Right cardiac atrium (tissue), 5 donors: Measurements from ENCODE around the gene CORO1C. TPM values are rescaled to one million over a fixed set of nuclear protein-coding genes. Genes with fewer than 3 reads are reported as not detected.

ENCODE experiments used
- ATAC-seq, 2 donors: fragments of 200-7000 bp; cut with Tn5 transposase; one replicate each; pipeline versions ENCODE4 v1.8.0 to v1.9.1; 2020; ENCODE audit warnings: moderate library complexity in 2 of 2, mild to moderate bottlenecking in 1 of 2
- DNase-seq, 3 donors: peaks; one replicate each; pipeline ENCODE4 v3.0.0-alpha.2; 2020
- H3K27ac ChIP-seq: one replicate; pipeline ENCODE4 v1.5.1; 2013; ENCODE audit warnings: mild to moderate bottlenecking, low read length, control low read depth, moderate library complexity
- H3K27me3 ChIP-seq: one replicate; pipeline ENCODE4 v1.6.1; 2013; ENCODE audit not compliant: control insufficient read depth, insufficient read depth
- H3K4me1 ChIP-seq: one replicate; pipeline ENCODE4 v1.6.1; 2013; ENCODE audit warnings: low read length; ENCODE audit not compliant: control insufficient read depth, insufficient read depth
- H3K4me3 ChIP-seq: one replicate; pipeline ENCODE4 v1.5.1; 2013; ENCODE audit warnings: low read length, control low read depth
- H3K9me3 ChIP-seq: one replicate; pipeline ENCODE4 v1.6.1; 2013; ENCODE audit warnings: low read length; ENCODE audit not compliant: control insufficient read depth
- WGBS: extraction: QIAGEN DNeasy Blood & Tissue Kit; methylation state at CpG from one replicate; pipeline ENCODE4 v1.1.7; 2013; 5-methylcytosine and 5-hydroxymethylcytosine counted together
- intact Hi-C, 4 donors: fragments of 100-400 bp; cut with DNase I; formaldehyde crosslinking; loops; one replicate each; pipeline versions ENCODE4 v1.11.0 to v1.14.0; 2022 to 2023
- polyA plus RNA-seq: library from polyadenylated mRNA; stranded (reverse); fragments of 200-250 nt; gene quantifications from one replicate; pipeline ENCODE4 v1.2.3, GENCODE V29; 2013
- total RNA-seq, 4 donors: library from RNA; stranded (reverse); fragmentation: NEBNext Ultra II Directional; extraction: Animal tissue kit (Norgen Biotek cat#: 25700); gene quantifications; one replicate each; pipeline ENCODE4 v1.2.1, GENCODE V29; 2021
- donor health status: healthy with polysubstance abuse.
- donor health status: DM: no; HTN: yes; CAD: no.
- donor health status: DM: no; HTN: no; CAD: no.
- donor health status: DM: no; HTN: yes; CAD: no; lungs with severe emphysema.
- donor health status: DM: yes; HTN: yes; CAD: no.

The CORO1C gene
- total and polyA plus RNA-seq, 5 donors: 24.8 to 122 (median 85.5) TPM

- Histone ChIP-seq H3K4me1 (no peaks in the 10 kb centered on the region), H3K9me3 (no peaks in the 10 kb centered on the region), H3K4me3 (peak overlapping the region; percentile 15), H3K27ac (peak overlapping the region; percentile 93), H3K27me3 (no peaks in the 10 kb centered on the region)
- no peak for DNase-seq
- intact Hi-C loops: loop anchor here in 2 of 4 donors (5.0 to 10.0 kb wide), 2 partner anchors 55 to 58 kb away; no protein-coding TSS in a partner anchor
- no peak for ATAC-seq
- WGBS: 64% methylated on average over 13 of the region's 13 CpGs
These were observed 1.3 kb upstream of the CORO1C start for GRCh38 chr12:108732489-108733229.

- 1% methylated on average over 34 of the region's 34 CpGs for WGBS
- Histone ChIP-seq H3K4me1 (no peaks in the 10 kb centered on the region), H3K4me3 (peak overlapping the region; percentile 80), H3K27me3 (no peaks in the 10 kb centered on the region), H3K27ac (peak overlapping the region; percentile 93), H3K9me3 (no peaks in the 10 kb centered on the region)
- DNase-seq (peak; percentile 99 to 100 (median 100)), ATAC-seq (peak; percentile 91)
- intact Hi-C loops: loop anchor here in 2 of 4 donors (5.0 to 10.0 kb wide), 2 partner anchors 55 to 57 kb away; no protein-coding TSS in a partner anchor
These were observed 646 bp upstream of the CORO1C start for GRCh38 chr12:108731866-108732461.

DNA sequence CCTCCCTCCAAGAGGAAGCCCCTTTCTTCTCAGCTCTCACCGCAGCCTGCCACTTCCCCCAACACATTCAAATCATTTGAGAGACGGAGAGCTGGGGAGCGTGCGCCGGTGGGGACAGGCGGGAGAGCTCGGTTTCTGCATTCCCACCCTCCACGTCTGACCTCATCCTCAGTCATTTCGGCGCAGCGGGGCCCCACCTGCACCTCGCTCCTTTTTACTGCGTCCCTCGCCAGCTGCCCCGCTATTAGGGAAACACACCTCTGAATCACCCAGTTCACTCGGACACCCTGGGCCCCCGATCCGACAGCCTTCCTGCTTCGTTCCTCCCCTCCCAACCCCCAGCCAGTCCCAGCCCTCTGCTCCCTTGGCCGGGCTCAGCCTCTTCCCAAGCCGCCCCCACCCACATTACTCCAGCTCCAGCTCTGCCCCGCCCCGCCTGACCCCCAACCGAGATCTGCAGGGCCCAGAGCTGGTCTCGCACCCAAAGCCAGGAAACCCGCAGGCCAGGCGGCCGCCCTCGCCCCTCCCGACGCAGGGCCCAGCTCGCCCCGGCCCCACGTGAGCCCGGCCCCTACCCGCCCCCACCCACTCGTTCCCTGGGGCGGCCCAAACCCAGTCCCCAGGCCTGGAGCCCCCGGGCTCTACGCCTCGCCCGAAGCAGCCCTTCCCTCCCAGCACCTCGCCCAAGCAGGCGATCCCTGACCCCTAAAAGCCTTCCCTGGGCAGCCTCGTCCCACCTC, 783 bp downstream of the CORO1C start:
- intact Hi-C loops: loop anchor here in 2 of 4 donors (5.0 to 10.0 kb wide), 2 partner anchors 56 to 57 kb away; no protein-coding TSS in a partner anchor
- DNase-seq (peak; percentile 77 to 86 (median 86)), ATAC-seq (peak; percentile 11 to 30)
- Histone ChIP-seq H3K4me3 (peak overlapping the region; percentile 80), H3K4me1 (peaks cover 3% of the 10 kb centered on the region), H3K27me3 (no peaks in the 10 kb centered on the region), H3K27ac (peak overlapping the region; percentile 83), H3K9me3 (no peaks in the 10 kb centered on the region)
- WGBS: under 1% methylated on average over 45 of the region's 45 CpGs

DNA sequence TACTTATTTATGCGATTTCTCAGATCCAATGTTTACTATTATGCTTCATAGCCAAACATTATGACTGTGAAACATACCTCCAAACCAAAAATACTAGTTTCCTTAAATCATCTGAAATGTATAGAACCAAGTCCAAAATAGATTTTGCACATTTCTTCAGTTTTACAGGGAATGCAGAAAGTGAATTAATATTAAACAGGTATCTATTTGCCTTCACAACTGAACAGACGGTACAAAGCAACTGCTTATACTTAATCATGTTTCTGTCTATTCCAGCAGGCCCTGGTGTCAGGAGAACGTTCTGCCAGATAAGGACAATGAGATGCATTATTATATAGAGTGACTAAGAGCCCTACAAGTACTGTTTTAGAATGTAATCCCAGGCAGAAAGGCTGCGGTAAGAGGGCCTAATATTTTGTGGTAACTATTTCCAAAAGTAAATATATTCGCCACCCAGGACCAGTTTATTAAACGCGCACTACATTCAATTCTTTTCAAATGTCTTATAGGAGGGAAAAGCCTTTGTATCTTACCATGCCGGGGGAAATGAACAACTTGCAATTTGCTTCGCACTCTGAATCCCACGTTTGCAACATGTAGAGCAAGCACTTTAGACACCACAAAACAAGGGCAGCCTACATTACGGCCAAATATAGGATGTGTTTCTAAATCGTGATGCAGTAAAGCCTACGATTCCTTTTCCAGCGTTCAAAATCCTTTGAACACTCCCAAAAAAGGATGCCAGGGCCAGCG, 1.5 kb downstream of the CORO1C start:
- Histone ChIP-seq H3K4me1 (peaks cover 5% of the 10 kb centered on the region), H3K27me3 (no peaks in the 10 kb centered on the region), H3K27ac (peak overlapping the region; percentile 83), H3K4me3 (peak overlapping the region; percentile 80), H3K9me3 (no peaks in the 10 kb centered on the region)
- ATAC-seq (no peak), DNase-seq (no peak)
- intact Hi-C loops: loop anchor here (2.0 to 10.0 kb wide), 5 partner anchors 37 to 62 kb away; no protein-coding TSS in a partner anchor
- WGBS: 7% methylated on average over 15 of the region's 15 CpGs

- H3K27ac ChIP-seq: no peak overlapping the region
- ATAC-seq (no peak), DNase-seq (no peak)
- WGBS: 32% methylated on average over 9 of the region's 9 CpGs
- H3K9me3 ChIP-seq: no peaks in the 10 kb centered on the region
- intact Hi-C loops: loop anchor here in 2 of 4 donors (2.0 to 5.0 kb wide), 3 partner anchors 37 to 62 kb away; no protein-coding TSS in a partner anchor
- peak overlapping the region; percentile 80 for H3K4me3 ChIP-seq
- no peaks in the 10 kb centered on the region for H3K27me3 ChIP-seq
- H3K4me1 ChIP-seq: peaks cover 5% of the 10 kb centered on the region
These were observed 2.3 kb downstream of the CORO1C start for GRCh38 chr12:108728820-108729611.

GRCh38 chr12:108727868-108728735, 3.2 kb downstream of the CORO1C start:
- Histone ChIP-seq H3K4me1 (peaks cover 9% of the 10 kb centered on the region), H3K27ac (no peak overlapping the region), H3K4me3 (no peak overlapping the region), H3K27me3 (no peaks in the 10 kb centered on the region), H3K9me3 (no peaks in the 10 kb centered on the region)
- intact Hi-C loops: loop anchor here in 2 of 4 donors (2.0 to 5.0 kb wide), 3 partner anchors 36 to 61 kb away; no protein-coding TSS in a partner anchor
- no peak for DNase-seq
- WGBS: 65% methylated on average over 7 of the region's 7 CpGs
- ATAC-seq: no peak

GRCh38 chr12:108727161-108727560, 4.2 kb downstream of the CORO1C start:
- no peak for ATAC-seq
- Histone ChIP-seq H3K4me1 (peaks cover 9% of the 10 kb centered on the region), H3K27ac (no peak overlapping the region), H3K27me3 (no peaks in the 10 kb centered on the region), H3K9me3 (no peaks in the 10 kb centered on the region), H3K4me3 (no peak overlapping the region)
- DNase-seq: no peak
- intact Hi-C loops: loop anchor here in 1 of 4 donors (5.0 kb wide), 2 partner anchors 35 to 60 kb away; no protein-coding TSS in a partner anchor
- WGBS: 86% methylated on average over 1 of the region's 1 CpG

DNA sequence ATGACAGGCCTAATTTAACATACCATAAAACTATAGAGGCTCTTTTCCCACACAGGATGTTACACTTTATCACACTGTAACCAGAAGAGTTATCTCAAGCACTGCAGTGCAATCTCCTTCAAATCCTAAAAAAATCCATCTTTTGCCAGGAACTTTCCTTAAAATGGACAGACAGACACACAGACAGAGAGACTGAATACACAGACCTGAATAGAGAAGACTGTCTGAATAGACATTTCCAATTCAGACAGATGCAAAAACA, 6.5 kb downstream of the CORO1C start:
- Histone ChIP-seq H3K9me3 (no peaks in the 10 kb centered on the region), H3K27me3 (no peaks in the 10 kb centered on the region), H3K4me1 (peaks cover 12% of the 10 kb centered on the region), H3K4me3 (no peak overlapping the region), H3K27ac (no peak overlapping the region)
- ATAC-seq: no peak
- intact Hi-C loops: loop anchor here in 1 of 4 donors (5.0 kb wide), 2 partner anchors 33 to 58 kb away; no protein-coding TSS in a partner anchor
- DNase-seq: no peak

GRCh38 chr12:108724054-108724889, 7.0 kb downstream of the CORO1C start:
- WGBS: 54% methylated on average over 3 of the region's 3 CpGs
- H3K9me3 ChIP-seq: no peaks in the 10 kb centered on the region
- H3K27me3 ChIP-seq: no peaks in the 10 kb centered on the region
- no peak overlapping the region for H3K4me3 ChIP-seq
- intact Hi-C loops: no loop called here
- peak in 1 of 2 donors; percentile 52 for ATAC-seq
- peaks cover 12% of the 10 kb centered on the region for H3K4me1 ChIP-seq
- peak overlapping the region; percentile 65 for H3K27ac ChIP-seq
- DNase-seq: no peak
